22Rv1 (cell line): ENCODE measurements around the gene CFAP43.
A peak's percentile ranks its signal among the peaks of the same experiment; 100 is the strongest.

ENCODE experiments used
- H3K27ac ChIP-seq: fragments of 450-650 bp; 2 replicates; pipeline ENCODE4 v1.5.1; 2017
- CTCF ChIP-seq: fragments of 450-650 bp; IDR thresholded peaks from 2 replicates; pipeline ENCODE4 v1.5.1; 2017; ENCODE audit warnings: mild to moderate bottlenecking
- ZFX ChIP-seq: fragments of 450-650 bp; IDR thresholded peaks from 2 replicates; pipeline ENCODE4 v1.6.1; 2017; ENCODE audit warnings: antibody characterized with exemption, borderline replicate concordance

Gene CFAP43

GRCh38 chr10:104273899-104274575 lies 41.9 kb upstream of the CFAP43 start:
- H3K27ac ChIP-seq, result no peak overlapping the region
- TF ChIP-seq ZFX (no peak), CTCF (no peak)

- no peak overlapping the region for H3K27ac ChIP-seq
Observed at GRCh38 chr10:104273286-104273685, 41.1 kb upstream of the CFAP43 start.

GRCh38 chr10:104268713-104269645 lies 36.8 kb upstream of the CFAP43 start, which contains the start of gene GSTO2:
TSS of gene GSTO2 (plus strand) at chr10:104269184. CDS start at chr10:104274916, 5,732 bp downstream.
- peak within 1 kb of the TSS; percentile 59 for H3K27ac ChIP-seq
- no peak for TF ChIP-seq CTCF
- TF ChIP-seq ZFX, result no peak

More at GRCh38 chr10:104273286-104273685, 41.1 kb upstream of the CFAP43 start:
- TF ChIP-seq ZFX, result no peak

GRCh38 chr10:104268405-104268712 lies 36.2 kb upstream of the CFAP43 start:
- no peak for TF ChIP-seq CTCF
- no peak for TF ChIP-seq ZFX
- H3K27ac ChIP-seq, result peak overlapping the region; percentile 59

- no peak for TF ChIP-seq CTCF
- TF ChIP-seq ZFX, result no peak
- peak overlapping the region; percentile 59 for H3K27ac ChIP-seq
Observed at GRCh38 chr10:104267721-104268404, 35.7 kb upstream of the CFAP43 start.

GRCh38 chr10:104264783-104265182 lies 32.6 kb upstream of the CFAP43 start:
- no peak for TF ChIP-seq CTCF
- no peak for TF ChIP-seq ZFX
- no peak overlapping the region for H3K27ac ChIP-seq

GRCh38 chr10:104262055-104262454 lies 29.9 kb upstream of the CFAP43 start:
- TF ChIP-seq ZFX, result no peak
- no peak for TF ChIP-seq CTCF
- H3K27ac ChIP-seq, result no peak overlapping the region
